ENCODE measurements around the gene TFB2M. TPM values are rescaled to one million over a fixed set of nuclear protein-coding genes. Genes with fewer than 3 reads are reported as not detected.

The TFB2M gene
- total RNA-seq, 2 experiments from 2014 or later = 8.0 to 9.0 TPM

- no peak for TF ChIP-seq CTCF (IDR thresholded peaks at IDR 0.05)
- Mint-ChIP-seq H3K27ac (peak overlapping the region; percentile 26), H3K9me3 (no peaks in the 10 kb centered on the region), H3K36me3 (ENCODE audit: low read depth) (peaks cover 63% of the 10 kb centered on the region), H3K4me3 (no peak overlapping the region), H3K27me3 (no peaks in the 10 kb centered on the region), H3K4me1 (ENCODE audit: low read depth) (peaks cover 77% of the 10 kb centered on the region)
- ChIA-PET CTCF (no interaction called here), POLR2A (no interaction called here)
- H3K27me3 ChIP-seq (ENCODE audit: control insufficient read depth in 1 of 2, insufficient read depth in 2 of 2, low read length in 2 of 2) = no peaks in the 10 kb centered on the region
- peaks cover 27% of the 10 kb centered on the region for H3K4me1 ChIP-seq (ENCODE audit: insufficient read depth, low read length)
- ATAC-seq (ENCODE audit: poor library complexity) (no peak), DNase-seq (no peak)
- H3K36me3 ChIP-seq (ENCODE audit: insufficient read depth, low read length) = peaks cover 39% of the 10 kb centered on the region
- no peak overlapping the region for H3K27ac ChIP-seq (ENCODE audit: low read depth in 1 of 2, low read length in 2 of 2)
- intact Hi-C loops (cut with DNase I, micrococcal nuclease) = no loop called here
- no peak overlapping the region for H3K4me3 ChIP-seq (ENCODE audit: low read length)
- peaks cover 0 to 4% of the 10 kb centered on the region in 2 experiments for H3K9me3 ChIP-seq (ENCODE audit: control insufficient read depth in 1 of 2, insufficient read depth in 1 of 2, low read length in 2 of 2)
Measured at GRCh38 chr1:246587032-246587431, 21.0 kb upstream of the TFB2M start.

GRCh38 chr1:246583448-246584185 lies 17.6 kb upstream of the TFB2M start:
- Histone ChIP-seq H3K4me1 (ENCODE audit: insufficient read depth, low read length) (peaks cover 31% of the 10 kb centered on the region), H3K9me3 (ENCODE audit: control insufficient read depth in 1 of 2, insufficient read depth in 1 of 2, low read length in 2 of 2) (no peaks in the 10 kb centered on the region), H3K36me3 (ENCODE audit: insufficient read depth, low read length) (peaks cover 37% of the 10 kb centered on the region), H3K27ac (ENCODE audit: low read depth in 1 of 2, low read length in 2 of 2) (peak overlapping the region in 1 of 2 donors; percentile 11), H3K4me3 (ENCODE audit: low read length) (no peak overlapping the region), H3K27me3 (ENCODE audit: control insufficient read depth in 1 of 2, insufficient read depth in 2 of 2, low read length in 2 of 2) (no peaks in the 10 kb centered on the region)
- intact Hi-C loops (cut with DNase I, micrococcal nuclease) = no loop called here
- POLR2A ChIA-PET = interaction anchor here (0.6 to 2.6 kb wide), 3 partner anchors 9 to 329 kb away, joined by 3 to 8 read pairs (median 3); no protein-coding TSS in a partner anchor
- H3K4me3 Mint-ChIP-seq = peak overlapping the region; percentile 28
- H3K27ac Mint-ChIP-seq = peak overlapping the region; percentile 58
- DNase-seq = no peak
- H3K27me3 Mint-ChIP-seq = no peaks in the 10 kb centered on the region
- no peak for TF ChIP-seq CTCF (IDR thresholded peaks at IDR 0.05)
- H3K36me3 Mint-ChIP-seq (ENCODE audit: low read depth) = peaks cover 55% of the 10 kb centered on the region
- H3K9me3 Mint-ChIP-seq = no peaks in the 10 kb centered on the region
- peaks cover 87% of the 10 kb centered on the region for H3K4me1 Mint-ChIP-seq (ENCODE audit: low read depth)
- CTCF ChIA-PET = no interaction called here
- ATAC-seq (ENCODE audit: poor library complexity) = no peak

GRCh38 chr1:246583056-246583440 lies 17.0 kb upstream of the TFB2M start:
- Mint-ChIP-seq H3K9me3 (no peaks in the 10 kb centered on the region), H3K4me3 (no peak overlapping the region), H3K4me1 (ENCODE audit: low read depth) (peaks cover 88% of the 10 kb centered on the region), H3K27me3 (no peaks in the 10 kb centered on the region), H3K36me3 (ENCODE audit: low read depth) (peaks cover 56% of the 10 kb centered on the region), H3K27ac (peak overlapping the region; percentile 58)
- Histone ChIP-seq H3K27me3 (ENCODE audit: control insufficient read depth in 1 of 2, insufficient read depth in 2 of 2, low read length in 2 of 2) (no peaks in the 10 kb centered on the region), H3K9me3 (ENCODE audit: control insufficient read depth in 1 of 2, insufficient read depth in 1 of 2, low read length in 2 of 2) (no peaks in the 10 kb centered on the region), H3K36me3 (ENCODE audit: insufficient read depth, low read length) (peaks cover 37% of the 10 kb centered on the region), H3K4me1 (ENCODE audit: insufficient read depth, low read length) (peaks cover 37% of the 10 kb centered on the region), H3K27ac (ENCODE audit: low read depth in 1 of 2, low read length in 2 of 2) (no peak overlapping the region), H3K4me3 (ENCODE audit: low read length) (no peak overlapping the region)
- no peak for ATAC-seq (ENCODE audit: poor library complexity)
- CTCF ChIA-PET = no interaction called here
- no peak for TF ChIP-seq CTCF (IDR thresholded peaks at IDR 0.05)
- POLR2A ChIA-PET = interaction anchor here (0.6 to 2.6 kb wide), 3 partner anchors 9 to 329 kb away, joined by 3 to 8 read pairs (median 3); no protein-coding TSS in a partner anchor
- intact Hi-C loops (cut with DNase I, micrococcal nuclease) = no loop called here
- no peak for DNase-seq
